Upper lobe of left lung (tissue), 4 donors: Measurements from ENCODE around the gene SPSB3.

Source experiments
- CTCF ChIP-seq, 6 experiments: fragments of 450-650 bp in 4 of 6; fragments of 200-600 bp in 2 of 6; sonication (generic) in 2 of 6; IDR thresholded peaks; one replicate each; pipeline ENCODE4 v1.5.1; 2016 to 2019; ENCODE audit warnings: antibody characterized with exemption in 6 of 6
- POLR2A ChIP-seq, 4 donors: fragments of 450-650 bp; IDR thresholded peaks; one replicate each; pipeline ENCODE4 v1.5.1; 2016 to 2017; ENCODE audit warnings: antibody characterized with exemption in 4 of 4, mild to moderate bottlenecking in 2 of 4

- TF ChIP-seq CTCF (IDR thresholded peaks at IDR 0.05) (no peak), POLR2A (IDR thresholded peaks at IDR 0.05) (no peak)
These were observed 7.1 kb downstream of the SPSB3 start for GRCh38 chr16:1775006-1775845.
